HG03159 (cell line): ENCODE measurements around the gene RBM15B.
"Not testable (repeated sequence)": the region's sequence is repeated elsewhere in the genome, so short reads cannot be mapped to it uniquely, and the experiment has no call there.

Experiments used
- ATAC-seq: cut with Tn5 transposase; IDR thresholded peaks from one replicate; pipeline ENCODE4 v1.9.1; 2021; ENCODE audit warnings: mild to moderate bottlenecking, moderate library complexity; ENCODE audit not compliant: unreplicated experiment

Gene RBM15B

GRCh38 chr3:51375571-51375970, 15.5 kb upstream of the RBM15B start:
- ATAC-seq = no peak

- no peak for ATAC-seq
Observed at GRCh38 chr3:51378065-51378464, 13.0 kb upstream of the RBM15B start.

- ATAC-seq = no peak
Observed at GRCh38 chr3:51378726-51379125, 12.4 kb upstream of the RBM15B start.

GRCh38 chr3:51379301-51379700, 11.8 kb upstream of the RBM15B start:
- ATAC-seq = no peak

- no peak for ATAC-seq
Observed at GRCh38 chr3:51379746-51380455, 11.2 kb upstream of the RBM15B start.

- ATAC-seq = no peak
Observed at GRCh38 chr3:51380601-51381332, 10.3 kb upstream of the RBM15B start.

- ATAC-seq = no peak
Observed at GRCh38 chr3:51381333-51381705, 9.8 kb upstream of the RBM15B start.

- no peak for ATAC-seq
Observed at GRCh38 chr3:51382076-51382745, 8.9 kb upstream of the RBM15B start.

- no peak for ATAC-seq
Observed at GRCh38 chr3:51382947-51383578, 8.0 kb upstream of the RBM15B start.

- peak; percentile 17 for ATAC-seq
Observed at GRCh38 chr3:51384055-51384725, 6.9 kb upstream of the RBM15B start.

GRCh38 chr3:51384726-51385473, 6.2 kb upstream of the RBM15B start, which contains the start of gene MANF:
Gene MANF, plus strand, starts transcription at chr3:51385291. Its CDS starts 52 bp downstream, at chr3:51385343.
- ATAC-seq = peak; percentile 94

GRCh38 chr3:51385621-51386091, 5.4 kb upstream of the RBM15B start:
- ATAC-seq = no peak

- no peak for ATAC-seq
Observed at GRCh38 chr3:51386159-51386851, 4.8 kb upstream of the RBM15B start.

- no peak for ATAC-seq
Observed at GRCh38 chr3:51386852-51387229, 4.2 kb upstream of the RBM15B start.

GRCh38 chr3:51387281-51387680, 3.8 kb upstream of the RBM15B start:
- ATAC-seq = not testable (repeated sequence)

GRCh38 chr3:51388286-51389029, 2.6 kb upstream of the RBM15B start:
- ATAC-seq = no peak

- no peak for ATAC-seq
Observed at GRCh38 chr3:51389423-51390183, 1.5 kb upstream of the RBM15B start.
